K562 (cell line): ENCODE data around the gene RTN4. TPM values are rescaled to one million over a fixed set of nuclear protein-coding genes. Genes with fewer than 3 reads are reported as not detected.

ENCODE experiments used
- ADNP ChIP-seq: fragments of 200-800 bp; sonication (Bioruptor generic); IDR thresholded peaks from 2 replicates; pipeline ENCODE4 v1.6.1; 2016; ENCODE audit warnings: missing genetic modification characterization, missing compliant biosample characterization
- CBFA2T2 ChIP-seq: fragments of 450-650 bp; conservative IDR thresholded peaks from 2 replicates; pipeline ENCODE4 v1.6.1; 2017; ENCODE audit warnings: mild to moderate bottlenecking
- CREM ChIP-seq: IDR thresholded peaks from 2 replicates; pipeline ENCODE4 v1.6.1; 2014; ENCODE audit warnings: antibody characterized with exemption, low read depth
- CTBP1 ChIP-seq: fragments of 450-650 bp; IDR thresholded peaks from 2 replicates; pipeline ENCODE4 v1.6.1; 2016; ENCODE audit warnings: borderline replicate concordance
- CXXC5 ChIP-seq: fragments of 250-450 bp; sonication (Bioruptor Pico); IDR thresholded peaks from 2 replicates; pipeline ENCODE4 v1.8.0; 2022; ENCODE audit warnings: inconsistent platforms, mild to moderate bottlenecking, moderate library complexity
- EHMT2 ChIP-seq: fragments of 450-650 bp; IDR thresholded peaks from 2 replicates; pipeline ENCODE4 v1.6.1; 2018; ENCODE audit warnings: antibody characterized with exemption
- EP300 ChIP-seq: IDR thresholded peaks from 2 replicates; pipeline ENCODE4 v1.6.1; 2012; ENCODE audit warnings: low read length, improper control_type of control experiment
- ERF ChIP-seq: fragments of 450-650 bp; formaldehyde crosslinking; IDR thresholded peaks from 2 replicates; pipeline ENCODE4 v1.4.0; 2020; ENCODE audit warnings: mild to moderate bottlenecking, mixed read lengths
- FOSL1 ChIP-seq: fragments of 200-800 bp; sonication (Bioruptor generic); conservative IDR thresholded peaks from 2 replicates; pipeline ENCODE4 v1.6.1; 2016; ENCODE audit warnings: missing genetic modification characterization, missing compliant biosample characterization
- HMGN3 ChIP-seq: IDR thresholded peaks from 2 replicates; pipeline ENCODE4 v1.6.1; 2011; ENCODE audit warnings: borderline replicate concordance, low read depth, mild to moderate bottlenecking, mixed read lengths, low read length; ENCODE audit not compliant: insufficient read length; ENCODE audit errors: extremely low read depth
- KDM1A ChIP-seq, 2 experiments: fragments of 450-650 bp; IDR thresholded peaks; 2 replicates each; pipeline ENCODE4 v1.6.1; 2016; ENCODE audit warnings: mild to moderate bottlenecking in 2 of 2
- MTA1 ChIP-seq: fragments of 450-650 bp; IDR thresholded peaks from 2 replicates; pipeline ENCODE4 v1.6.1; 2017; ENCODE audit warnings: borderline replicate concordance
- NBN ChIP-seq: fragments of 450-650 bp; IDR thresholded peaks from 2 replicates; pipeline ENCODE4 v1.6.1; 2016; ENCODE audit warnings: low read depth, mild to moderate bottlenecking
- NCOR1 ChIP-seq: fragments of 450-650 bp; IDR thresholded peaks from 2 replicates; pipeline ENCODE4 v1.6.1; 2016; ENCODE audit warnings: mild to moderate bottlenecking, moderate library complexity
- NFIX ChIP-seq: fragments of 250-450 bp; sonication (Bioruptor Pico); IDR thresholded peaks from 2 replicates; pipeline ENCODE4 v1.4.0; 2020; ENCODE audit warnings: low read depth, mild to moderate bottlenecking, moderate library complexity
- NR4A1 ChIP-seq, 2 experiments: fragments of 250-450 bp in 1 of 2; fragments of 450-650 bp in 1 of 2; sonication (Bioruptor Pico) in 1 of 2; IDR thresholded peaks; 2 replicates each; pipeline versions ENCODE4 v1.4.0 to v1.6.1; 2016 to 2020; ENCODE audit warnings: mild to moderate bottlenecking in 2 of 2, missing compliant biosample characterization in 1 of 2, missing genetic modification characterization in 1 of 2, moderate library complexity in 1 of 2
- PKNOX1 ChIP-seq: fragments of 450-650 bp; IDR thresholded peaks from 2 replicates; pipeline ENCODE4 v1.6.1; 2016
- POLR2G ChIP-seq: fragments of 200-400 bp; formaldehyde crosslinking; IDR thresholded peaks from 2 replicates; pipeline ENCODE4 v1.6.1; 2017; ENCODE audit warnings: low read depth, mild to moderate bottlenecking, antibody characterized with exemption, low read length, moderate library complexity
- RHOXF2B ChIP-seq: fragments of 250-450 bp; sonication (Bioruptor Pico); conservative IDR thresholded peaks from 2 replicates; pipeline ENCODE4 v1.5.1; 2021
- SMAD4 ChIP-seq: fragments of 250-450 bp; sonication (Bioruptor Pico); conservative IDR thresholded peaks from 2 replicates; pipeline ENCODE4 v1.8.0; 2021; ENCODE audit warnings: inconsistent platforms, mild to moderate bottlenecking, moderate library complexity
- SMARCA5 ChIP-seq: fragments of 450-650 bp; IDR thresholded peaks from 2 replicates; pipeline ENCODE4 v1.6.1; 2016
- SMARCE1 ChIP-seq: fragments of 450-650 bp; IDR thresholded peaks from 2 replicates; pipeline ENCODE4 v1.7.1; 2016; ENCODE audit warnings: mild to moderate bottlenecking
- TBP ChIP-seq: optimal IDR thresholded peaks from 2 replicates; pipeline ENCODE3; 2011; ENCODE audit warnings: low read depth, low read length, improper control_type of control experiment
- TCF3 ChIP-seq: sonication (generic); formaldehyde crosslinking; IDR thresholded peaks from 2 replicates; pipeline ENCODE4 v1.4.0; 2020; ENCODE audit warnings: mild to moderate bottlenecking, missing genetic modification reagents
- TEAD1 ChIP-seq, 2 experiments: fragments of 450-650 bp in 1 of 2; sonication (generic) in 1 of 2; formaldehyde crosslinking; IDR thresholded peaks; 2 replicates each; pipeline versions ENCODE4 v1.4.0 to v1.8.0; 2020 to 2022; ENCODE audit warnings: mild to moderate bottlenecking in 2 of 2, missing genetic modification reagents in 1 of 2
- TEAD4 ChIP-seq, 2 experiments: sonication (generic) in 1 of 2; formaldehyde crosslinking in 1 of 2; IDR thresholded peaks; 2 replicates each; pipeline versions ENCODE4 v1.6.1 to v1.8.0; 2012 to 2022; ENCODE audit warnings: borderline replicate concordance in 1 of 2, inconsistent platforms in 1 of 2, low read length in 1 of 2, mild to moderate bottlenecking in 1 of 2, missing genetic modification reagents in 1 of 2
- ZBTB12 ChIP-seq: fragments of 250-450 bp; sonication (Bioruptor Pico); IDR thresholded peaks from 2 replicates; pipeline ENCODE4 v1.4.0; 2020
- ZEB2 ChIP-seq: fragments of 450-650 bp; IDR thresholded peaks from 2 replicates; pipeline ENCODE4 v1.6.1; 2016
- ZNF384 ChIP-seq: IDR thresholded peaks from 2 replicates; pipeline ENCODE4 v1.6.1; 2012; ENCODE audit warnings: low read depth, low read length, improper control_type of control experiment
- polyA plus RNA-seq, 8 experiments: library from polyadenylated mRNA; depleted of rRNA in 4 of 8; stranded (reverse) in 5 of 8; unstranded in 3 of 8; fragments of >200 nt; fragmentation: Nextera tagmentation in 2 of 8; fragmentation: Illumina TruSeq in 1 of 8; extraction: Ambion mirVana in 2 of 8; extraction: Trizol in 1 of 8; gene quantifications; 2 replicates each; pipeline versions ENCODE4 v1.2.1 to v1.2.3, GENCODE V29; 2011 to 2014; ENCODE audit warnings: inconsistent platforms in 1 of 8, missing spikeins in 1 of 8
- total RNA-seq, 7 experiments: library from RNA; depleted of rRNA in 6 of 7; stranded (reverse); fragments of >200 nt in 6 of 7; fragmentation: Illumina TruSeq in 2 of 7; extraction: Trizol in 2 of 7; gene quantifications; 2 replicates each; pipeline versions ENCODE4 v1.2.1 to v1.2.3, GENCODE V29; 2011 to 2021; ENCODE audit warnings: low replicate concordance in 1 of 7

RTN4 gene
- total and polyA plus RNA-seq, 9 of the 15 experiments (the other 6 are each of a cell fraction or from before 2014, with no cell fraction given): 73.0 to 248 (median 116) TPM

- no peak for TF ChIP-seq ZBTB12 (CRISPR knock-in tag)
- TF ChIP-seq NR4A1 (CRISPR knock-in tag; IDR thresholded peaks at IDR 0.05): no peak
- TF ChIP-seq NR4A1 (tag; IDR thresholded peaks at IDR 0.05): 0 out of 2 replicates have a peak, but pooled peaks have one; percentile 19
- peak; percentile 81 for TF ChIP-seq TEAD4 (IDR thresholded peaks at IDR 0.05; ENCODE audit: low read length)
- no peak for TF ChIP-seq TEAD4 (CRISPR knock-in tag; IDR thresholded peaks at IDR 0.05; ENCODE audit: borderline replicate concordance)
- peak; percentile 39; the same call in 1 of the 2 replicates for TF ChIP-seq FOSL1 (tag)
- peak; percentile 15; the same call in 1 of the 2 replicates for TF ChIP-seq CXXC5 (CRISPR knock-in tag)
- TF ChIP-seq CTBP1: peak; percentile 68
- peak; percentile 75; the same call in 1 of the 2 replicates for TF ChIP-seq SMARCE1
- TF ChIP-seq EHMT2: 0 out of 2 replicates have a peak, but pooled peaks have one; percentile 33
- peak; percentile 52 to 58; a peak in 1 of 4 replicates for TF ChIP-seq TEAD1 (CRISPR knock-in tag; IDR thresholded peaks at IDR 0.05)
- peak; percentile 64 for TF ChIP-seq EP300
- TF ChIP-seq NCOR1: peak; percentile 25; the same call in 1 of the 2 replicates
- TF ChIP-seq KDM1A (IDR thresholded peaks at IDR 0.05): peak; percentile 31 to 64; a peak in 2 of 4 replicates
- peak; percentile 35; the same call in 1 of the 2 replicates for TF ChIP-seq SMAD4 (CRISPR knock-in tag)
- peak; percentile 30; the same call in 1 of the 2 replicates for TF ChIP-seq NBN
- TF ChIP-seq RHOXF2B: no peak
- no peak; the same call in 1 of the 2 replicates for TF ChIP-seq PKNOX1
- peak; percentile 62; the same call in 1 of the 2 replicates for TF ChIP-seq MTA1
- TF ChIP-seq SMARCA5: peak; percentile 25; the same call in 1 of the 2 replicates
- TF ChIP-seq ZEB2: 0 out of 2 replicates have a peak, but pooled peaks have one; percentile 21
- no peak for TF ChIP-seq HMGN3
- peak; percentile 52 for TF ChIP-seq CBFA2T2
- TF ChIP-seq NFIX: no peak
- TF ChIP-seq TBP: no peak
- peak; percentile 44 for TF ChIP-seq ZNF384
- TF ChIP-seq ERF (CRISPR knock-in tag): no peak
- no peak for TF ChIP-seq POLR2G
- peak; percentile 74 for TF ChIP-seq TCF3 (CRISPR knock-in tag)
- 0 out of 2 replicates have a peak, but pooled peaks have one; percentile 37 for TF ChIP-seq CREM
- TF ChIP-seq ADNP (tag): peak; percentile 31; the same call in 1 of the 2 replicates
Observed at GRCh38 chr2:55059793-55060192, 9.5 kb upstream of the RTN4 start (continued).
